ENCODE measurements around the gene UFD1.

DNA sequence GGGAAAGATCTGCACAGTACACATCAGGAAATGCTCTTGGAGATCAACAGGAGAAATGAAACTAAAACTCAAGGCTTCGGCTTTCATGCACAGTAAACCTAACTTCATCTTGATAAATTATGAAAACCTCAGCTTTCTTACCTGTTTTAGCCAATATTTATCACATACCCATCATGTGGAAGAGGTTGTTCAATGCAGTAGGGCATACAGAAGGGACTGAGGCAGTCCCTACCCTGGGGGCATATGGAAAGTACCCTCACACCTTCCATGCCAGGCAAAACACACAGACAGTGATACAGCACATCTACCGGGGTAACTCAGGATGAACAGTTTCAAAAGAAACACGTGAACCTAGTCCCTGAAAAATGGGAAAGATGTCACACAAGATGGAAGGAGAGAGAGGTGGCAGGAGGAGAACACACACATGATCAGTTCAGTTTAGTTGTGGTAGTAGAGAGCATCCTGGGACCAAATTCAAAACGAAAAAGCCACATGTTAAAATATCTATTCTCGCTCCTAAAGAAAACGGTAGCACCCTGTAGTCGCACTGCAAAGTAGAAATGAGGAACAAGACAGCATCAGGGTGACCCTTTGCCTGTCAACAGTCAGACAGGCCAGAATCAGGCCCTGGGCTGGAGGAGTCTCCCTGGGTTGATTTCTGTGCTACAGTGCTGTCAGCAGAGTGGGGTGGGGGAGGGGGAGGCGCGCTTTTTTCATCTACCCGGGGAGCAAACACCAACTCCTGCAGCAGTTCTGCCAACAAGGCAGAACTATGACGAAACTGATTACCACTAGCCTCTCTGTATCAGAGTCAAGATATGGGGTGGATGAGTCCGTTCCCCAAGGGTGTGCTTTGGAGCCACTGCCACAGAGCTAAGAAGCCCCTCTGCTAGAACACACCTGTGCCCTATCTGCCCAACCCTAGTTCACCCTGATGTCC lies 48.8 kb downstream of the UFD1 start:
- TF ChIP-seq, protein P1, sequence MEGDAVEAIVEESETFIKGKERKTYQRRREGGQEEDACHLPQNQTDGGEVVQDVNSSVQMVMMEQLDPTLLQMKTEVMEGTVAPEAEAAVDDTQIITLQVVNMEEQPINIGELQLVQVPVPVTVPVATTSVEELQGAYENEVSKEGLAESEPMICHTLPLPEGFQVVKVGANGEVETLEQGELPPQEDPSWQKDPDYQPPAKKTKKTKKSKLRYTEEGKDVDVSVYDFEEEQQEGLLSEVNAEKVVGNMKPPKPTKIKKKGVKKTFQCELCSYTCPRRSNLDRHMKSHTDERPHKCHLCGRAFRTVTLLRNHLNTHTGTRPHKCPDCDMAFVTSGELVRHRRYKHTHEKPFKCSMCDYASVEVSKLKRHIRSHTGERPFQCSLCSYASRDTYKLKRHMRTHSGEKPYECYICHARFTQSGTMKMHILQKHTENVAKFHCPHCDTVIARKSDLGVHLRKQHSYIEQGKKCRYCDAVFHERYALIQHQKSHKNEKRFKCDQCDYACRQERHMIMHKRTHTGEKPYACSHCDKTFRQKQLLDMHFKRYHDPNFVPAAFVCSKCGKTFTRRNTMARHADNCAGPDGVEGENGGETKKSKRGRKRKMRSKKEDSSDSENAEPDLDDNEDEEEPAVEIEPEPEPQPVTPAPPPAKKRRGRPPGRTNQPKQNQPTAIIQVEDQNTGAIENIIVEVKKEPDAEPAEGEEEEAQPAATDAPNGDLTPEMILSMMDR (IDR thresholded peaks at IDR 0.05): no peak
- TF ChIP-seq POLR2A (IDR thresholded peaks at IDR 0.05): no peak

Data from esophagus squamous epithelium (tissue), 4 donors.